ENCODE data around the gene CXCR4.

- TF ChIP-seq, protein P1, sequence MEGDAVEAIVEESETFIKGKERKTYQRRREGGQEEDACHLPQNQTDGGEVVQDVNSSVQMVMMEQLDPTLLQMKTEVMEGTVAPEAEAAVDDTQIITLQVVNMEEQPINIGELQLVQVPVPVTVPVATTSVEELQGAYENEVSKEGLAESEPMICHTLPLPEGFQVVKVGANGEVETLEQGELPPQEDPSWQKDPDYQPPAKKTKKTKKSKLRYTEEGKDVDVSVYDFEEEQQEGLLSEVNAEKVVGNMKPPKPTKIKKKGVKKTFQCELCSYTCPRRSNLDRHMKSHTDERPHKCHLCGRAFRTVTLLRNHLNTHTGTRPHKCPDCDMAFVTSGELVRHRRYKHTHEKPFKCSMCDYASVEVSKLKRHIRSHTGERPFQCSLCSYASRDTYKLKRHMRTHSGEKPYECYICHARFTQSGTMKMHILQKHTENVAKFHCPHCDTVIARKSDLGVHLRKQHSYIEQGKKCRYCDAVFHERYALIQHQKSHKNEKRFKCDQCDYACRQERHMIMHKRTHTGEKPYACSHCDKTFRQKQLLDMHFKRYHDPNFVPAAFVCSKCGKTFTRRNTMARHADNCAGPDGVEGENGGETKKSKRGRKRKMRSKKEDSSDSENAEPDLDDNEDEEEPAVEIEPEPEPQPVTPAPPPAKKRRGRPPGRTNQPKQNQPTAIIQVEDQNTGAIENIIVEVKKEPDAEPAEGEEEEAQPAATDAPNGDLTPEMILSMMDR (IDR thresholded peaks at IDR 0.05; ENCODE audit: borderline replicate concordance, extremely low read depth, low read length, poor library complexity, severe bottlenecking) = no peak
- no peak for TF ChIP-seq EZH2 (IDR thresholded peaks at IDR 0.05; ENCODE audit: borderline replicate concordance, low read depth, low read length, severe bottlenecking)
These were observed 40.8 kb downstream of the CXCR4 start for GRCh38 chr2:136077107-136077506.

Measured in DND-41 (cell line).